Placental pericyte (primary cell): ENCODE results near the gene KIF3C. TPM values are rescaled to one million over a fixed set of nuclear protein-coding genes. Genes with fewer than 3 reads are reported as not detected.

Experiments used
- small RNA-seq: library from RNA; depleted of rRNA; stranded (forward); fragments of <200 nt; gene quantifications from one replicate; pipeline ENCODE3, GENCODE V24; 2012; ENCODE audit warnings: low replicate concordance
- total RNA-seq: library from RNA; depleted of rRNA; stranded (reverse); fragments of >200 nt; gene quantifications from 2 replicates; pipeline ENCODE4 v1.2.3, GENCODE V29; 2012

Gene KIF3C
- 10.5 and 17.5 TPM in 2 replicates for total RNA-seq

DNA sequence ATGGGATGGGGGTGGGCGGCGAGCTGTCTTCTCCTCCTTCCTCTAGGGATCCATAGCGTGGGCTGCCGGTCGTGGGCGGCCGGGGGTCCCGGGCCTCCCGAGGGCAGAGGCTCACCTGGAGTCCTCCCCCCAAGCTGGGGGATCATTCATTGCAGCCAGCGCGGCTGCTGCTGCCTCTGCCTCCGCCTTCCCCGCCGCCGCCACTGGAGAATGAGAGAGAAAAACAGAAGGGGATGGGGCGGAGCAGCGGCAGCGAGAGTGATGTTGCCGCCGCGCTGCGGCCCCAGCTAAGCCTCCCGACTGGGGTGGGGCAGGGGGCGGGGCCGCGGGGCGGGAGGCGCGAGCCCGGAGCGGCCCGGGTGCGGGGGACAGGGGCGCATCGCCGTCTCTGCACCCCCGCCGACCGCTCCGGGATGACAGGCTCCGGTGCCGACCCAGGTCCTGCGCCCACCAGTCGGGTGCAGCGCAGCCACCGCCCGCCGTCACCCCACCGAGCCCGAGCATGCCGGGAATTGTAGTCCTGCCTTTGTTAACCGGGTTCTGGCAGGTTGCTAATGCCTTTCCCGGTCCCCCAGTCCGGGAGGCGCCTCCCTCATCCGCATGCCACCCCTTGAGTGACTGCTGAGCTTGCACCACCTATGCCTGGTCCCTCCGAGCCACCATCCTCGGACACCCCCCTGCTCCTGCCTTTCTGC is at the start of gene KIF3C:
TSS of gene KIF3C (minus strand) at position 225 of the 695 bp plus-strand sequence. CDS start 580 bp downstream, outside the sequence.

GRCh38 chr2:25878361-25879132 is 103.8 kb downstream of the KIF3C start, which contains the start of gene ASXL2:
Gene ASXL2 (minus strand): TSS chr2:25878487. CDS start chr2:25878222, 265 bp downstream.

Small RNA genes lying within 50 kb of the gene (small RNA-seq; reads per million reads assigned to genes)
- not detected for gene NDUFB4P4
- gene UQCRHP2 = not detected

Other genes starting within 250 kb of the KIF3C start
- 14.2 and 20.2 TPM in 2 replicates for gene ASXL2, start 104.0 kb downstream of the KIF3C start, total RNA-seq
- gene RAB10, start 51.6 kb upstream of the KIF3C start, total RNA-seq = 132 and 225 TPM in 2 replicates
- 1.3 TPM in 2 replicates for gene GAREM2, start 190.6 kb upstream of the KIF3C start, total RNA-seq